Fibroblast of the aortic adventitia (primary cell): ENCODE measurements around the gene CD2AP. TPM values are rescaled to one million over a fixed set of nuclear protein-coding genes. Genes with fewer than 3 reads are reported as not detected.

Experiments used
- DNase-seq: peaks from one replicate; pipeline ENCODE4 v3.0.0-alpha.2; 2010; ENCODE audit warnings: low read depth
- H3K4me3 ChIP-seq: 2 replicates; pipeline ENCODE4 v1.5.1; 2011; ENCODE audit warnings: low read depth, mild to moderate bottlenecking, control low read depth, low read length, moderate library complexity
- CTCF ChIP-seq: IDR thresholded peaks from 2 replicates; pipeline ENCODE4 v1.5.1; 2011; ENCODE audit warnings: mild to moderate bottlenecking, low read length, control low read depth, inconsistent platforms; ENCODE audit not compliant: insufficient read depth
- total RNA-seq: library from RNA; depleted of rRNA; stranded (reverse); fragments of >200 nt; gene quantifications from 2 replicates; pipeline ENCODE4 v1.2.3, GENCODE V29; 2012; ENCODE audit warnings: low replicate concordance

The CD2AP gene
- total RNA-seq, 1 donor, result 33.3 TPM

DNA sequence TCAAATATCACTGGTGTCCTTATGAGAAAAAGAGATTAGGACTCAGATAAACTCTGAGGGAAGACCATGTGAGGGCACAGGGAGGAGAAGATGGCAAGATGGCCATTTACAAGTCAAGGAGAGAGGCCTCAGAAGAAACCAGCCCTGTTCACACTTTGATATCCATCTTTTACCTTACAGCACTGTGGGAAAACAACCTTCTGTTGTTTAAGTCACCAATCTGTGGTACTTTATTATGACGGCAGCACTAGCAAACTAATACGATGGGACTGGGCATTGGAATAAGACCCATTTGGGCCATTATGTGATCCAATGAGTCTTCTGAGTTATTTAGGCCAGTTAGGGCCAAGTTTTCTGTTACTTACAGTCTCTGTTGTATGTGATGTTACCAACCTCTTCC is 26.4 kb upstream of the CD2AP start:
- no peak overlapping the region for H3K4me3 ChIP-seq
- TF ChIP-seq CTCF, result no peak

GRCh38 chr6:47452899-47453298 is 24.7 kb upstream of the CD2AP start:
- no peak overlapping the region for H3K4me3 ChIP-seq
- no peak for TF ChIP-seq CTCF
- no peak for DNase-seq

More for the DNA sequence above, 26.4 kb upstream of the CD2AP start:
- DNase-seq, result no peak

GRCh38 chr6:47453372-47453936 is 24.1 kb upstream of the CD2AP start:
- DNase-seq, result no peak
- TF ChIP-seq CTCF, result no peak
- H3K4me3 ChIP-seq, result no peak overlapping the region

DNA sequence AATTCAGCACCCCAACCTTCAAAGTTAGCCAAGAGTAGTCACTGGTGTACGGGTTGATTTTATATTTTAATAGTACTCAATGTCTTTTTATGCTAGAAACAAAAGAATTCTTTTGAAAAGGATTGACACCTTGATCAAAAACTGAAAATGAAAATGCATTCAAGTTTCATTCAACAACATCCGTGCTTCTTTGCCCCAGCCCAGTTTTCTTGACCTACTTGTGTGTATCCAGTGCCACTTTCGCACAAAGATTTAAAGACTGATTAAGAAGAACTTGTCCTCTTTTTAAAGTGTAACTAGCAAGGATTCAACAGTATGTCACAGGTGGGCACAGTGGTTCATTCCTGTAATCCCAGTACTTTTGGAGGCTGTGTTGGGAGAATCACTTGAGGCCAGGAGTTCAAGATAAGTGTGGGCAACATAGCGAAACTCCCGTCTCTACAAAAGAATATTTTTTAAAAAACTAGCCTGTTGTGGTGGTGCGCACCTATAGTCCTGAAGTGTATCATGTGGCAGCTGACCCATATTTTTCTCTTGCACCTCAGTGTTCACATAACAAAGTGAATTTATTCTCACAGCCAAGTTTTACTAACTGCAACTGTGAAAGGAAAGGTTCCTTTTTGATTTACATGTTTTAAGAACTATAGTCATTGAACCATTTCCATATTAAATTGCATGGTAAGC is 22.7 kb upstream of the CD2AP start:
- no peak for DNase-seq
- no peak for TF ChIP-seq CTCF

GRCh38 chr6:47455533-47456209 is 21.9 kb upstream of the CD2AP start:
- no peak overlapping the region for H3K4me3 ChIP-seq

More for the DNA sequence above, 22.7 kb upstream of the CD2AP start:
- no peak overlapping the region for H3K4me3 ChIP-seq

DNA sequence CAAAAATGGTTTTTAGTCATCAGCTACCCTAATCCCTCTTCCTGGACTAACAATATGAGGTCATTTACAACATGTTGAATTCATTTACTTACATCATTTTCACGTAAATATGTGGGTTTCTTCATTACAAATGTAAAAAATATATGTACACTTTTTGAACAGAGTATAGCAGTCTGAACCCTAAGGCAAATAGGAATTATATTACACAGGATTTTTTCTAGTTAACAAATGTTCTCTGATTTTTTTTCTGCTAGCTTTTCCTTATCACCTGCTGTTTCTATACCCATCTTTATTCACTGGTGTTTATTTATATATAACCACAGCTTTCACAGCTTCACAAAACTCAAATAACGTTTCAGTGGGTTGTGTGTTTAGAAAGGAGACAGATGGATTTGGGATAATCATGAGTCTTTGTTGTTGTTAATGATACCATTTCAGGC is 21.0 kb upstream of the CD2AP start:
- H3K4me3 ChIP-seq, result no peak overlapping the region
- DNase-seq, result no peak
- no peak for TF ChIP-seq CTCF

More at GRCh38 chr6:47455533-47456209, 21.9 kb upstream of the CD2AP start:
- TF ChIP-seq CTCF, result no peak
- no peak for DNase-seq
